MM.1S (cell line): ENCODE measurements around the gene NUDT22.
A peak's percentile ranks its signal among the peaks of the same experiment; 100 is the strongest.

Experiments used
- DNase-seq: peaks from one replicate; pipeline ENCODE4 v3.0.0-alpha.2; 2015
- H2AFZ ChIP-seq: fragments of 300-600 bp; sonication (generic); 2 replicates; pipeline ENCODE4 v1.6.0; 2016; ENCODE audit warnings: antibody characterized with exemption, low read length
- H3F3A ChIP-seq: fragments of 300-600 bp; sonication (generic); 2 replicates; pipeline ENCODE4 v1.6.1; 2016; ENCODE audit warnings: mild to moderate bottlenecking, antibody characterized with exemption, low read length, moderate library complexity, mixed read lengths; ENCODE audit not compliant: insufficient read depth
- H3K27ac ChIP-seq: fragments of 300-600 bp; sonication (generic); 2 replicates; pipeline ENCODE4 v1.5.1; 2016; ENCODE audit warnings: mild to moderate bottlenecking, low read length
- H3K27me3 ChIP-seq: fragments of 300-600 bp; sonication (generic); replicated peaks from 2 replicates; pipeline ENCODE4 v1.6.0; 2016; ENCODE audit warnings: low read length; ENCODE audit not compliant: insufficient read depth
- H3K36me3 ChIP-seq: fragments of 300-600 bp; sonication (generic); replicated peaks from 2 replicates; pipeline ENCODE4 v1.6.1; 2016; ENCODE audit warnings: mild to moderate bottlenecking, low read length, mixed read lengths; ENCODE audit not compliant: insufficient read depth
- H3K4me1 ChIP-seq: fragments of 300-600 bp; sonication (generic); 2 replicates; pipeline ENCODE4 v1.6.1; 2016; ENCODE audit warnings: low read length, mixed read lengths
- H3K4me2 ChIP-seq: fragments of 300-600 bp; sonication (generic); 2 replicates; pipeline ENCODE4 v1.6.0; 2016; ENCODE audit warnings: low read depth, low read length
- H3K4me3 ChIP-seq: fragments of 300-600 bp; sonication (generic); 2 replicates; pipeline ENCODE4 v1.5.1; 2016; ENCODE audit warnings: low read length, mixed read lengths
- H3K79me2 ChIP-seq: fragments of 300-600 bp; sonication (generic); 2 replicates; pipeline ENCODE4 v1.6.1; 2016; ENCODE audit warnings: mixed run types, low read length, mixed read lengths
- H3K9ac ChIP-seq: fragments of 300-600 bp; sonication (generic); 2 replicates; pipeline ENCODE4 v1.6.1; 2016; ENCODE audit warnings: low read length, mixed read lengths
- H3K9me2 ChIP-seq: fragments of 300-600 bp; sonication (generic); replicated peaks from 2 replicates; pipeline ENCODE4 v1.6.1; 2016; ENCODE audit warnings: mild to moderate bottlenecking, low read length, mixed read lengths; ENCODE audit not compliant: insufficient read depth
- H3K9me3 ChIP-seq: fragments of 300-600 bp; sonication (generic); replicated peaks from 2 replicates; pipeline ENCODE4 v1.6.1; 2016; ENCODE audit warnings: mild to moderate bottlenecking, low read length, mixed read lengths; ENCODE audit not compliant: insufficient read depth
- H4K20me1 ChIP-seq: fragments of 300-600 bp; sonication (generic); 2 replicates; pipeline ENCODE4 v1.6.1; 2016; ENCODE audit warnings: mild to moderate bottlenecking, low read length, moderate library complexity, mixed read lengths; ENCODE audit not compliant: insufficient read depth
- CTCF ChIP-seq: fragments of 300-600 bp; sonication (generic); IDR thresholded peaks from 2 replicates; pipeline ENCODE4 v1.5.1; 2016; ENCODE audit warnings: antibody characterized with exemption, low read length, mixed read lengths
- EZH2 ChIP-seq: fragments of 300-600 bp; sonication (generic); optimal IDR thresholded peaks from 2 replicates; pipeline ENCODE3; 2017; ENCODE audit warnings: low read depth, mild to moderate bottlenecking, antibody characterized with exemption, low read length, mixed read lengths
- EZH2phosphoT487 ChIP-seq: fragments of 300-600 bp; sonication (generic); IDR thresholded peaks from 2 replicates; pipeline ENCODE4 v1.6.1; 2018; ENCODE audit warnings: antibody characterized with exemption, low read length

NUDT22 gene

GRCh38 chr11:64224151-64224890, 1.8 kb upstream of the NUDT22 start:
- Histone ChIP-seq H3K9me3 (no peaks in the 10 kb centered on the region), H3K4me3 (no peak overlapping the region)
- TF ChIP-seq EZH2 (no peak), CTCF (no peak), EZH2phosphoT487 (no peak)

GRCh38 chr11:64224891-64225607, 1.0 kb upstream of the NUDT22 start:
- H3K4me1 ChIP-seq: peaks cover 14% of the 10 kb centered on the region
- no peaks in the 10 kb centered on the region for H3K27me3 ChIP-seq
- H3K4me2 ChIP-seq: peak overlapping the region; percentile 93
- no peaks in the 10 kb centered on the region for H4K20me1 ChIP-seq
- no peak overlapping the region for H3K27ac ChIP-seq
- TF ChIP-seq EZH2phosphoT487 (no peak), CTCF (no peak), EZH2 (no peak)
- H3K9ac ChIP-seq: peak overlapping the region; percentile 79; the same call in 1 of the 2 replicates
- H3K9me2 ChIP-seq: no peaks in the 10 kb centered on the region
- DNase-seq: peak; percentile 6
- no peaks in the 10 kb centered on the region for H3K9me3 ChIP-seq
- peaks cover 5% of the 10 kb centered on the region for H3F3A ChIP-seq
- peak overlapping the region; percentile 87 for H3K4me3 ChIP-seq
- H3K36me3 ChIP-seq: no peaks in the 10 kb centered on the region
- peaks cover 25% of the 10 kb centered on the region for H3K79me2 ChIP-seq
- H2AFZ ChIP-seq: peak overlapping the region; percentile 86; the same call in 1 of the 2 replicates

More at GRCh38 chr11:64224151-64224890, 1.8 kb upstream of the NUDT22 start:
- H3K9ac ChIP-seq: no peak overlapping the region
- no peak for DNase-seq
- peaks cover 10% of the 10 kb centered on the region for H3K4me1 ChIP-seq
- no peaks in the 10 kb centered on the region for H4K20me1 ChIP-seq
- no peak overlapping the region for H3K4me2 ChIP-seq
- peaks cover 25% of the 10 kb centered on the region for H3K79me2 ChIP-seq
- no peaks in the 10 kb centered on the region for H3F3A ChIP-seq
- no peaks in the 10 kb centered on the region for H3K27me3 ChIP-seq
- H2AFZ ChIP-seq: no peak overlapping the region
- H3K36me3 ChIP-seq: no peaks in the 10 kb centered on the region
- no peak overlapping the region for H3K27ac ChIP-seq
- H3K9me2 ChIP-seq: no peaks in the 10 kb centered on the region

- Histone ChIP-seq H3K9me3 (no peaks in the 10 kb centered on the region), H3K27me3 (no peaks in the 10 kb centered on the region), H3K36me3 (no peaks in the 10 kb centered on the region), H3K79me2 (peaks cover 29% of the 10 kb centered on the region), H3K4me3 (peak overlapping the region; percentile 87), H3K4me2 (peak overlapping the region; percentile 93), H3K9me2 (no peaks in the 10 kb centered on the region), H3K9ac (peak overlapping the region; percentile 79), H4K20me1 (no peaks in the 10 kb centered on the region), H3K4me1 (peaks cover 14% of the 10 kb centered on the region), H3K27ac (peak overlapping the region; percentile 30; the same call in 1 of the 2 replicates), H2AFZ (peak overlapping the region; percentile 86), H3F3A (peaks cover 7% of the 10 kb centered on the region)
- TF ChIP-seq EZH2phosphoT487 (no peak), EZH2 (no peak), CTCF (no peak)
- peak; percentile 49 for DNase-seq
Measured at GRCh38 chr11:64226507-64227051, 505 bp downstream of the NUDT22 start.
